Measurements from ENCODE around the gene GALR2.

DNA sequence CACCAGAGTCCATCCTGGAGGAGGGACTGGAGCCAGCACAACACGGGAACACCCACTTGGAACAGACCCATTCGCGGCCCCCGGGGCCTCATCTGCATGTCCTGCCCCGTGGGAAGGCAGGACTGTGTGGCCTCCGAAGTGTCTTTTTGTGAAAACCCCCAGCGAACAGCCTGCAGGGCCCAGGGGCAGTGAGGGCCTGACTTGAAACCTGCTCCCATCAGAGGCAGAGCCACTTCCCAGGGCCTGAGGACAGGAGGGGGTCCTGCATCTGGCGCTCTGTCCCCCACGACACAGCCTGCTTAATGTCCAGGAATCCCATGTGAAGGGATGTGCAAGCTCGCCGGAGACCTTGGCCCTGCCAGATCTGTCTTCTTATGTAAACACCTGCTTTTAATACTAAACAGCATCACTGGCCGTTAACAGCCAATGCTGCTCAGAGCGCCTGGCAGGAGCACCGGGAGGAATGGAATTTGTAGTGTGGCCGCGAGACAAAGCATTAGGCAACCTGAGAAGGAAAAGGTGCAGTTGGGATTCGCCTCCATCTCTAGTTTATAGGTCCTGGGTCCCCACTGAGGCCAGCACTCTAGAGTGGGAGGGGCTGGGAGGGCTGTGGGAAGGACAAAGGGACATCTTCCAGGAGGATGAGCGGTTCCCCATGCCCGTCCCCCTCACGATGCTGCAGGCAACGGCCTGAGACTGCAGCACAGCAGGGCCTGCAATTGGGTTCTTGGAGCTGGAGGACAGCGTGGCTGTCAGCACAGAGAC is 37.9 kb upstream of the GALR2 start:
- peak; percentile 16; the same call in 1 of the 2 replicates for TF ChIP-seq POLR2A (IDR thresholded peaks at IDR 0.05; ENCODE audit: low read depth, low read length)
- TF ChIP-seq, protein P1, sequence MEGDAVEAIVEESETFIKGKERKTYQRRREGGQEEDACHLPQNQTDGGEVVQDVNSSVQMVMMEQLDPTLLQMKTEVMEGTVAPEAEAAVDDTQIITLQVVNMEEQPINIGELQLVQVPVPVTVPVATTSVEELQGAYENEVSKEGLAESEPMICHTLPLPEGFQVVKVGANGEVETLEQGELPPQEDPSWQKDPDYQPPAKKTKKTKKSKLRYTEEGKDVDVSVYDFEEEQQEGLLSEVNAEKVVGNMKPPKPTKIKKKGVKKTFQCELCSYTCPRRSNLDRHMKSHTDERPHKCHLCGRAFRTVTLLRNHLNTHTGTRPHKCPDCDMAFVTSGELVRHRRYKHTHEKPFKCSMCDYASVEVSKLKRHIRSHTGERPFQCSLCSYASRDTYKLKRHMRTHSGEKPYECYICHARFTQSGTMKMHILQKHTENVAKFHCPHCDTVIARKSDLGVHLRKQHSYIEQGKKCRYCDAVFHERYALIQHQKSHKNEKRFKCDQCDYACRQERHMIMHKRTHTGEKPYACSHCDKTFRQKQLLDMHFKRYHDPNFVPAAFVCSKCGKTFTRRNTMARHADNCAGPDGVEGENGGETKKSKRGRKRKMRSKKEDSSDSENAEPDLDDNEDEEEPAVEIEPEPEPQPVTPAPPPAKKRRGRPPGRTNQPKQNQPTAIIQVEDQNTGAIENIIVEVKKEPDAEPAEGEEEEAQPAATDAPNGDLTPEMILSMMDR (IDR thresholded peaks at IDR 0.05 in 2 of 3, conservative IDR thresholded peaks at IDR 0.05 in 1 of 3; ENCODE audit: control insufficient read depth in 2 of 3, extremely low read depth in 1 of 3, insufficient read depth in 1 of 3, low read depth in 3 of 3, low read length in 3 of 3) = no peak
- no peak for TF ChIP-seq MYC (IDR thresholded peaks at IDR 0.05; ENCODE audit: insufficient read depth, insufficient read length, insufficient replicate concordance, low read length, severe bottlenecking)
- TF ChIP-seq SPI1 (IDR thresholded peaks at IDR 0.05; ENCODE audit: borderline replicate concordance, insufficient read depth, low read depth, low read length) = no peak
- TF ChIP-seq TCF3 (IDR thresholded peaks at IDR 0.05; ENCODE audit: borderline replicate concordance, insufficient read depth, low read depth, low read length) = no peak
- no peak for TF ChIP-seq GATAD2B (conservative IDR thresholded peaks at IDR 0.05; ENCODE audit: low read depth)
- TF ChIP-seq CREB1 (IDR thresholded peaks at IDR 0.05; ENCODE audit: low read depth) = no peak

All from GM12878 (cell line).